Stimulated activated CD8-positive, alpha-beta memory T cell treated with anti-CD3 and anti-CD28 coated beads, Interleukin-15, amount 100 ng/mL, for 1 hour (primary cell): ENCODE measurements around the gene STAG1.
"Not testable (repeated sequence)": the region's sequence is repeated elsewhere in the genome, so short reads cannot be mapped to it uniquely, and the experiment has no call there.

Experiments used
- DNase-seq: peaks from one replicate; pipeline ENCODE4 v3.0.0-alpha.2; 2020; ENCODE audit warnings: low read depth

STAG1 gene

DNA sequence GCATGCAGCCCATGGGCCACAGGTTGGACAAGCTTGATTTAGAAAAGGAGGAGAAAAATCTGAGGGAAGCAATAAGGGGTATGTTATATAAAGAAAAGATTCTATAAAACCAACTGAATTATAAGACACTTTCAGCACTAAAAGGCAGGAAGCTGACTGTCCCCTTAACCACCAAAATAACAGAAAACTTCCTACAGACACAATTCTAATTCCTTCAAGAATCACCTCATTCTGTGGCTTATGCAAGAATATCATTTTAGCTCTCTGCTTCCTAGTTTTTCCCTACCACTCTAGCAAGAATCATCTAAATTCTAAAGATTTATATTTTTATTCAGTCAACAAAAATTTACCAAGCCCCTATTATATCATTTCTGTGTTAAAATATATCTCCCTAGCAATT lies 6.3 kb downstream of the STAG1 start:
- DNase-seq = no peak

DNA sequence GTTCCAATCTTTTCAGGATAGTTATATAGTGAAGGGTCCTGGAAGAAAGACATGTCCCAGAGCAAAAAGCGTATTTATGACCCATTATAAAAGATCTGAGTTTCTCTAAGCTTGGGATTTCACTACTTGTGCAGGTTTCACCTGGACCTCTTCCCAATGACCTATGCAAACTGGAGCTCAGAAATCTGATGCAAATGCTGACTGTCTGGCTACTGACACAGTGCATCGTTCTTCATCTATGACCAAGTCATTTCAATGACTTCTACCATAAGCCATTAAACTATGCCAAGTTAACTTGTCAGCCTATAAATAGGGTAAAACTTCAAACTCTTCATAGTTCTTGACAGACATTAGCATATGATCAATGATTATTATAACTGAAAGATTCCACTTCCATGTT lies 11.1 kb downstream of the STAG1 start:
- DNase-seq = no peak

DNA sequence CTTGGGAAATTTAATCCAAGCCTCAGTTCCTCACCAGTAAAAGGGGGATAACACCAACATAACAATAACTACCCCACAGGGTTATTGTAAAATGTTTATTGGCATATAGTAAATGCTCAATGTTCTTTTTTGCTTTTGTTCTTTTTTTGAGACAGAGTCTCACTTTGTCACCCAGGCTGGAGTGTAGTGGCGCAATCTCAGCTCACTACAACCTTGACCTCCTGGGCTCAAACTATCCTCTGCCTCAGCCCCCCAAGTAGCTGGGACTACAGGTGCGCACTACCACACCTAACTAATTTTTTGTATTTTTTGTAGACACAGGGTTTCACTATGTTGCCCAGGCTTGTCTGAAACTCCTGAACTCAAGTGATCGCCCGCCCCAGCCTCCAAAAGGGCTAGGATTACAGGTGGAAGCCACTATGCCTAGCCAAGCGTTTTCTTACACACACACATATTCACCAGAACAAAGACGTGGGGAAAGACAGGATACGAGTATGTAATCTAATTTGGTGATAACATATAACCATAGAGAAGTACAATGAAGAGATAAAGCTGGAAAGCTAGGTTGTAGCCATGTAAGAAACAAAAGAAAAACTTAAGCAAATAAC lies 11.7 kb downstream of the STAG1 start:
- DNase-seq = no peak

DNA sequence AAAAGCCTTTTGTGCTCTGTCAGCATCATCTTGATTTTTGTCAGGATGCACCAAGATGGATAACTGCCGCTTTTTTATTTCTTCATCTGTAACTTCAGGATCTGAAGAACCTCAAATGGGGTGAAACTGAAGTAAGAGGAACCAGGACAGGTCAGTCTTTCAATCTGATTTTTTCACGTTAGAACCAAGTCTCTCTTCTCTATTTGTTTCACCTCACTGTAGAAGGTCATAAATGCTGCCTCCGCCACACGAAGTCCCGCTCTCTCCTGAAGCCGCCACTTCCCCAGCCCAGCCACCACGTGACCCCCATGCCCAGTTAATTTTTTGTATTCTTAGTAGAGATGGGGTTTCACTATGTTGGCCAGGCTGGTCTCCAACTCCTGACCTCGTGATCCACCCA lies 15.2 kb downstream of the STAG1 start:
- not testable (repeated sequence) for DNase-seq

DNA sequence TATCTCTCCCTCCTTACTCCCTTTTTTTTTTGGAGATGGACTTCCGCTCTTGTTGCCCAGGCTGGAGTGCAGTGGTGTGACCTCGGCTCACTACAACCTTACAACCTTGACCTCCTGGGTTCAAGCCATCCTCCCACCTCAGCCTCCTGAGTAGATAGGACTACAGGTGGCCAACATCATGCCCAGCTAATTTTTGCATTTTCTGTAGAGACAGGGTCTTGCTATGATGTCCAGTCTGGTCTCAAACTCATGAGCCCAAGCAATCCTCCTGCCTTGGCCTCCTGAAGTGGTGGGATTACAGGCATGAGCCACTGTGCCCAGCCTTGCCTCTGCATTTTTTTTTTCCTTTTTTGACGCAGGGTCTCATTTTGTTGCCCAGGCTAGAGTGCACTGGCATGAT lies 17.1 kb downstream of the STAG1 start:
- DNase-seq = no peak

DNA sequence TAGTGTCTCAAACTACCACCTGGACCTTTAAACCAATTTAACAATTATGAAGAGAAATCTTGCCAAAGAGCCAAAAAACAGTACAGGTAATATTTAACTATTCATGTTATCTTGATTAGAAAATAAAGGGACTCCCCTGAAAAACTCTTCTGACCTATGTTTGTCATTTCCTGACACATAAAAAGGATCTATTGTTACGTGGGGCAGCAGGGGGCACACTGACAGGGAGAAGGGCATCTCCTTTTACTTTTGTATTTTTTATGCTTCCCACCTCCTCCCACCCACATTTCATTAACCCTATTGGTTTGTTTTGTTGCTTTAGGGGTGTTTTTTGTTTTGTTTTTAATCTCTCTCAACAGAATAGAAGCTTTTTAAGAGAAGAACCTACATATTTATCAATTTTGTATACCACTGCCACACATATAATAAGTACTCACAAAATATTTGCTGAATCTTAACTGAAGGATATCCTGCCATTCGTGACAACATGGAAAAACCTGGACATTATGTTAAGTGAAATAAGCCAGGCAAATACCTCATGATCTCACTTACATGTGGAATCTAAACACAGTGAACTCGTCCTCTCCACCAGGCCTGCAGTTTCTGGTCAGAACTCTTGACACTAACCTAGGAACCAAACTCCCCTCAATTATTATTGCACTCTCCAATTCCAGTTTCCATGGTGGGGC lies 17.7 kb downstream of the STAG1 start:
- no peak for DNase-seq

DNA sequence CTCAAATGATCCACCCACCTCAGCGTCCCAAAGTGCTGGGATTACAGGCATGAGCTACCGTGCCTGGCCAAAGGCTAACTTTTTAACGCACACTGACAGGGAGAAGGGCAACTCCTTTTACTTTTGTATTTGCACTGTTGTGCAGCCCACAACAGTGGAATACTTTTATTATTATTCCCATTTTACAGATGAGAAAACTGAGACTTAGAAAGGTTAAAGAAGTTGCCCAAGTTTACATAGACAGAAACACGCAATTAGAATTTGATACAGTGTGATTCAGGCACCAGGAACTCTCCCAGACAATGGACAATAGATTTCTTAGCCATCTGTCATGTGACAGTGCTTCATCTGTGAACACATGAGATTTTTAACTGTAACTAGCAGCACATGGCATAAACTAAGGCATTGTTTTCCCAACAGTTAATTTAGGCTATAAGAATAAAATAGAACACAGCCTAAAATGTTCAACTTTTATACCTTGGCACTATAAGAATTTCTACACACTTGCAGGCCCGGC lies 18.8 kb downstream of the STAG1 start:
- no peak for DNase-seq

DNA sequence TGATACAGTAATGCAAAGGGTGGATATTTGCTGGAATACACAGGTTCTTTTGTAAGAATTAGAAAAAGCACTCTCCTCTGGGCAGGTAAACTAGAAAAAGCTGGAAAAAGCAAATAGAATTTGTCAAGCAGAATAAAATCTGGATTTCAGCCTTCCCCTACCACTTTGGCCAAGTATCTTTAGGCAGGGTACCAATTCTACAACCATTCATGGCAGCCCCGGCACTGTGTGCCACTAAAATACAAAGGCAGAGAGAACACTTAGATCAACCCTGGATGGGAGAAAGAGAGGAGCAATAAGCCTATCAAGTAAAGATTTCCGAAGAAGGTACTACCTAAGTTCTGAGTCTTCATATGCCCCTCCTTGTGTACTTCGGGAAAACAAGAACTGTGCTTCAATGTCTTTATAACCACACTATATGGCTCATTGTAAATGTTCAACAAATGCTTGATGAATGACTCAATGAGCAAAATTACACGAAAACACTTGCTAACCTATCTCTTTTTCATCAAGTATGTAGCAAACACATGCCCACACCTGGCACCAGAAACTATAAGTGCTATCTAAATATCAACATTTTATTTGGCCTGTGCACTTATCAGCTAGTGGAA lies 20.8 kb downstream of the STAG1 start:
- DNase-seq = no peak

DNA sequence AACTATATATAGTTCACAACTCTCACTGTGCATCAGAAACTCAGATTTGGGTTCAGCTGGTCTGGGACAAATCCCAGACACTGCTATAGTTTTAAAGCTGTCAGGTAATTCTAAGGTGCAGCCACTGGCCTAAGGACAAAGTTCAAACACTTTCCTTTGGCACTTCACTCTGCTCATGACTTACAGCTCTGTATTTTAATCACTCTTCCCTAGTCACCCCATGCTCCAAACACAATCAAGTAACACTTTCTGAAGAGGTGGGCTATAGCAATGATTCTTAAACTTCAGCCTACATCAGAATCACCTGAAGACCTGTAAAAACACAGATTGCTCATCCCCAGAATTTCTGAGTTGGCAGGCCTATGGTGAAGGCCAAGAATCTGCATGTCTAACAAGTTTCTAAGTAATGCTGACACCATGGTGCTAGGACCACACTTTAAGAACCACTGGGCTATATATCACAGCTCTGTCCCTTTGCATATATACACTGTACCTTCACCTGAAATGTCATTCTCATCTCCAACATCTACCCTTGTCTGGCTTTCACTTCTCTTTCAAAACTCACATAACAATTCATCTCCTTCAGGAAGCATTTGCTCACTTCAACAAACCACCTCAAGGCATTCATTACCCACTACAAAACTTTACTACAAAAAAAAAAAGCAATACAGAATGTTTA lies 21.4 kb downstream of the STAG1 start:
- DNase-seq = no peak

DNA sequence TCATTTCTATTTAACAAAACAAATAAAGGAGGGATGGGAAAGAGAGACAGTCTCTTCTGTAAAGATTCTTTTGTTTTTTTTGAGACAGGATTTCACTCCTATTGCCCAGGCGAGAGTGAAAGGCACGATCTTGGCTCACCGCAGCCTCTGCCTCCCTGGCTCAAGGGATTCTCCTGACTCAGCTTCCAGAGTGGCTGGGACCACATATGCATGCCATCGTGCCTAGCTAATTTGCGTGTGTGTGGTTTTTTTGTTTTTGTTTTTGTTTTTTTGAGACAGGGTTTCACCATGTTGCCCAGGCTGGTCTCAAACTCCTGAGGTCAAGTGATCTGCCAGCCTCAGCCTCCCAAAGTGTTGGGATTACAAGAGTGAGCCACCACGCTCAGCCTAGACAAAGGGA lies 23.3 kb downstream of the STAG1 start:
- DNase-seq = no peak

DNA sequence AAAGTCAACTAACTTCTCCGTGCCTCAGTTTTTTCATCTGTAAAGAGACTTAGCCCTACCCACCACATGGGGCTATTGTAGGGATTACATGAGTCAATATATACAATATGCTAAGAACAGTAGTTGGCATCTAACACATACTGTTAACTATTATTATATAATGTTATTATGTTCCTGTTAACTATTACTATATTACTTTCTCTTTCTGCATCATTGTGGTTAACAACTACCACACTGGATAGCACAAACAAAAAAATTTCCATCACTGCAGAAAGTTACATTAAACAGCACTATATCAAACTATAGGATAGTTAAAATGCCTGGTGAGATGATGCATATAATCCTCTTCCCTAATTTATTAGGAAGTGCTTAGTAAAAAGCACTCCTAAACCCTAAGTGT lies 23.7 kb downstream of the STAG1 start:
- DNase-seq = no peak

DNA sequence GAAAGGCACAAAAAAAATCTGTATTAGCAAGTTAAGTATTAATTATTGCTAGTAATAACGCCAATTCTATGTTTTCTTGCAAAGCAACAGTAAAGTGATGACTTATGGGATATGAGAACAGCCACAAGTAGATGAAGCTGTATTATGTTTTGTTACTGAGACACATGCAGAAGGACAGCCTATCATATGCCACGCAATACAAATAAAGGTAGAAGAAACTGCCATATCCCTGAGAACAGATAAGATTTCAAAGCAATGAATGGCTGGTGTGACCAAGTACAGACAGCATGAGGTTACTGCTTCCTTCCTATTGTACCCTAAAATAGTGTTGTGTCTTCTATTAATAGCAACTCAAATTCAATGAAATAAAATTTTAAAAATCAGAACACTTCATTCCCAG lies 26.7 kb downstream of the STAG1 start:
- no peak for DNase-seq

DNA sequence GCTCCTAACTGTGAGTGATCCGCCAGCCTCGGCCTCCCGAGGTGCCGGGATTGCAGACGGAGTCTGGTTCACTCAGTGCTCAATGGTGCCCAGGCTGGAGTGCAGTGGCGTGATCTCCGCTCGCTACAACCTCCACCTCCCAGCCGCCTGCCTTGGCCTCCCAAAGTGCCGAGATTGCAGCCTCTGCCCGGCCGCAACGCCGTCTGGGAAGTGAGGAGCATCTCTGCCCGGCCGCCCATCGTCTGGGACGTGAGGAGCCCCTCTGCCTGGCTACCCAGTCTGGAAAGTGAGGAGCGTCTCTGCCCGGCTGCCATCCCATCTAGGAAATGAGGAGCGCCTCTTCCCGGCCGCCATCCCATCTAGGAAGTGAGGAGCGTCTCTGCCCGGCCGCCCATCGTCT lies 29.3 kb downstream of the STAG1 start:
- DNase-seq = not testable (repeated sequence)

DNA sequence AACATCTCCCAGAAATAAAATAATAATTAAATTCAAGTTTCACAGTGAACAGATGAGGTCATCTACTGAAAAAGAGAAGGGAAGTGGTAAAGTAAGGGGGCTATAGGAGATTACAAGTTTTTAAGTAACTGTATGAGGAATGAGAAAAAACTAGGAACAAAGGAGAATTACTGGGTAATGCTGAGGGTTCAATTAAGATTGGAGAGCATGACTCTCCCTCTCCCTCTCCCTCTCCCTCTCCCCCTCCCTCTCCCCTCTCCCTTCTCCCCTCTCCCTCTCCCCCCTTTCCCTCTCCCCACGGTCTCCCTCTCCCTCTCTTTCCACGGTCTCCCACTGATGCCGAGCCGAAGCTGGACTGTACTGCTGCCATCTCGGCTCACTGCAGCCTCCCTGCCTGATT lies 29.8 kb downstream of the STAG1 start:
- not testable (repeated sequence) for DNase-seq

DNA sequence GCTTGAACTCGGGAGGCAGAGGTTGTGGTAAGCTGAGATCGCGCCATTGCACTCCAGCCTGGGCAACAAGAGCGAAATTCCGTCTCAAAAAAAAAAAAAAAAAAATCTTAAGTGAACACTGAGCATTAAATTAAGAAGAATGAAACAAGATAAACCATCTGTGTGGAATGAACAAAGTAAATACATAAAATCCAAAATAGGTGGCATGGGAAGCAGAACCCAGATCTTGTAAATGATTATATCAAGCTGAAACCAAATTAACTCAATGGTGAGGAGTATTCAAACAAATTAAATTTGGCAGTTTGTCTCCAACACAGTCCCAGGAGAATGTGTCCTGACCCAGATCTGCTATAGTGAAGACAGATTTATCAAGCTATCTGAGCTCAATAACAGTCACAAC lies 32.1 kb downstream of the STAG1 start:
- no peak for DNase-seq

DNA sequence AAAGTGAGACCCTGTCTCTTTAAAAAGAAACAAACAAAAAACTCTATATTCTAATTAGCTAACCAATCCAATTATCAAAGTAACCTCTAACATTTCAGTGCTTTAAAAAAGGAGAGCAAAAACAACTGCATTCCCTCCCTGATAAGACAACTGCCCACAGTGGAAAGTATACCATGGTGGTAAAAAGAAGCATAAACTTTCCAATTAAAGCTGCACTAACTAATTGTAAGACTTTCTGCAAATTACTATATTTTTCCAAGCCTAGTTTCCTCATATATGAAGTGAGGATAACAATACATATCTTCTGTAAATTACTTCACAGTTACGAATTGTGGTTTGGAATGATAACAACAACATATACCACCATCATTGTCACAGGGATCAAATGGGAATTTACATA lies 35.5 kb downstream of the STAG1 start:
- DNase-seq = no peak

DNA sequence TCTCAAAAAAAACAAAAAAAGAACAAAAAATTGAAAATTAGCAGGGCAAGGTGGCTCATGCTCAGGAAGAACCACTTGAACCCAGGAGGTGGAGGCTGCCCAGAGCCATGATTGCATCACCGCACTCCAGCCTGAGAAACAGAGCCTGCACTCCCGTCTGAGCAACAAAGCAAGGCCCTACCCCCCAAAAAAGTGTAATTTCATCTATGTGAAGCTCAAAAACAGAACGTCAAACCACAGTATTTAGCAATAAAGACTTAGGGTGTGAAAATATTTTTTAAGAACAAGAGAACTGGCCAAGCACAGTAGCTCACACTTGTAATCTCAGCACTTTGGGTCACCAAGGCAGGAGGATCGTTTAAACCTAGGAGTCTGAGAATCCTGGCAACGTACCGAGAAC lies 38.2 kb downstream of the STAG1 start:
- DNase-seq = no peak

DNA sequence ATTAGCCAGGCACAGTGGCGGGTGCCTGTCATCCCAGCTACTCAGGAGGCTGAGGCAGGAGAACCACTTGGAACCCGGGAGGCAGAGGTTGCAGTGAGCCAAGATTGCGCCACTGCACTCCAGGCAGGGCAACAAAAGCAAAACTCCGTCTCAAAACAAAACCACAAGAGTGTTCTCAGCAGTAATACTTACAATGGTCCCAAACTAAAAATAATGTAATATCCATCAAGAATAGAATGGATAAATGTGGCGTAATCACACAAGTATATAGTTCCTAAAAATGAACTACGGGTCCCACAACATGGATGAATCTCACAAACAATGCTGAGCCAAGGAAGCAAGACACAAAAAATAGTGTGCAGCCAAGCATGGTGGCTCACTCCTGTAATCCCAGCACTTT lies 39.2 kb downstream of the STAG1 start:
- DNase-seq = no peak

DNA sequence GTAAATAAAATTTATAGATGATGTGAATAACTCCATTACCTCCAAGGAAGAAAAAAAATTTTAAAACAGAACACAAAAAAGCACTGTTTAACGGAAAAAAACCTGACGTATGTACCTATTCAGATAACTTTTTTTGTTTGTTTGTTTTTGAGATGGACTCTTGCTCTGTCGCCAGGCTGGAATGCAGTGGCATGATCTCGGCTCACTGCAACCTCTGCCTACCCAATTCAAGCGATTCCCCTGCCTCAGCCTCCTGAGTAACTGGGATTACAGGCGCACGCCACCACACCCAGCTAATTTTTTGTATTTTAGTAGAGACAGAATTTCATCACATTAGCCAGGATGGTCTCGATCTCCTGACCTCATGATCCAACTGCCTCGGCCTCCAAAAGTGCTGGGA lies 40.3 kb downstream of the STAG1 start:
- not testable (repeated sequence) for DNase-seq

DNA sequence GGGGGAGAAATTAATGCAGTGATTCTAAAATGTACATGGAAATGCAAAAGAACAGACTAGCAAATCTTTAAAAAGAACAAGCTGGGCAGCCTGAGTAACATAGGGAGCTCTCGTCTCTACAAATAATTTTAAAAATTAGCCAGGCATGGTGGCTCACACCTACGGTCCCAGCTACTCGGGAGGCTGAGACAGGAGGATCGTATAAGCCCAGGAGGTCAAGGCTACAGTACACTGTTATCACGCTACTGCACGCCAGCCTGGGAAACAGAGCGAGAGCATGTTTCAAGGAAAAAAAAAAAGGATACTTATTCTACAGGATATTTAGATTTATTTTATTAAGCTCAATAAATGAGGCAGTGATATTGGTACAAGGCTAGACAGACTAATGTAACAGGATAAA lies 40.9 kb downstream of the STAG1 start:
- DNase-seq = no peak

DNA sequence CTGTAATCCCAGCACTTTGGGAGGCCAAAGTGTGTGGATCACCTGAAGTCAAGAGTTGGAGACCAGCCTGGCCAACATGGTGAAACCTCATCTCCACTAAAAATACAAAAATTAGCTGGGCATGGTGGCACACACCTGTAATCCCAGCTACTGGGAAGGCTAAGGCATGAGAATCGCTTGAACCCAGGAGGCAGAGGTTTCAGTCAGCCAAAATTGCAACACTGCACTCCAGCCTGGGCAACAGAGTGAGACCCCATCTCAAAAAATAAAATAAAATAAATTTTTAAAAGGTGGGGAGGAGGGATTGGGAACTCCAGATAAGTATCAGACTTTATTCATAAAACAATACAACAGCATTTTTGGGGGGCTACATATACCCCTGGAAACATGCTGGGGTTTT lies 42.4 kb downstream of the STAG1 start:
- DNase-seq = not testable (repeated sequence)

DNA sequence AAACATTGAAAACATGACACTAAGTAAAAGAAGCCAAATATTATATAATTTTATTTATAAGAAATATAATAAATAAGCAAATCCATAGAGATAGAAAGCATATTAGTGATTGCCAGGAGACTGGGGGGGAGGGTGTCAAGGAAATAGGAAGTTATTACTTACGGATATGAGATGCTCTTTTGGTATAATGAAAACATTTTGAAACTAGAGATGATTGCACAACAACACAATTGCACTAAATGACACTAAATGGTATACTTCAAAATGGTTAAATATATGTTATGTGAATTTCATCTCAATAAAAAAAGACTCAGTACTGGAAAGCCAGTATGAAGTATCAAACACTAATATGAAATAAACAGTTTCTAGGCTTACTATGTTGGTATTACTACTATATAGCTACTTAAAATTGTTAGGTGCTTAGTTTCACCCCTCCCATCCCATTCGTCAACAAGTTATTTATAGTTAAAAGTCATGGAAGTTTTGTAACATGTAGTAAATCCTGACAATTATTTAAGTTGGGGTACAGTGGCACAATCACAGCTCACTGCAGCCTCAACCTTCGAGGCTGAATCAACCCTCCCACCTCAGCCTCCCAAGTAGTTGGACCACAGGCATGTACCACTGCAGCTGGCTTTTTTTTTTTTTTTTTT lies 43.7 kb downstream of the STAG1 start:
- DNase-seq = no peak
